ENCODE measurements around the gene TSPAN33. TPM values are rescaled to one million over a fixed set of nuclear protein-coding genes. Genes with fewer than 3 reads are reported as not detected.
"Not testable (repeated sequence)": the region's sequence is repeated elsewhere in the genome, so short reads cannot be mapped to it uniquely, and the experiment has no call there.

TSPAN33 gene
- total and polyA plus RNA-seq, 2 experiments from 2014 or later = 0.76 TPM; not detected in 1

DNA sequence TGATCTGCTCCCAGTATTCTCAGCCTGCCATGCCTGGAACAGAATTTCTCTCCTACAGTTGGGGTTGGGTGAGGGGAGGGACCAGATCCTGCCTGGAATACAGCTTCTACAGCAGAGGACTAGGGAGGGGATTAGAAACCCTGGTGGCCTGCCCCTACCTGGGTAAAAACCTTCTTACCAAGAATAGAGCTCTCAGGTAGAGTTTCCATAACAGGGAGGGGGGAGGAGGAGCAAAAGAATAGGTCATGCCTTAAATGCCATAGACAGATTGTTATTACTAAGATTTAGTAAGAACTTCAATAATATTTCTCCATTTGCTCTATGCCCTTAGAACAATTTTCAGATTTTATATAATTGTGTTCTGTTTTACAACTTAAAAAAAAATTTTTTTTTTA lies 33.5 kb upstream of the TSPAN33 start:
- no peaks in the 10 kb centered on the region for H3F3A ChIP-seq (ENCODE audit: insufficient read depth)
- H3K36me3 ChIP-seq (ENCODE audit: low read depth) = no peaks in the 10 kb centered on the region
- no peak overlapping the region for H3K4me3 ChIP-seq
- H3K79me2 ChIP-seq (ENCODE audit: insufficient read depth) = no peaks in the 10 kb centered on the region
- in situ Hi-C loops (cut with MboI) = no loop called here
- no peak for DNase-seq
- no peak overlapping the region for H3K27ac ChIP-seq
- H3K4me2 ChIP-seq (ENCODE audit: unreplicated experiment) = no peak overlapping the region
- H3K9me2 ChIP-seq (ENCODE audit: insufficient read depth) = no peaks in the 10 kb centered on the region
- no peaks in the 10 kb centered on the region for H3K4me1 ChIP-seq (ENCODE audit: insufficient read depth)
- peaks cover 14% of the 10 kb centered on the region for H3K27me3 ChIP-seq (replicated peaks; ENCODE audit: insufficient read depth)
- H3K9me3 ChIP-seq (ENCODE audit: low read depth) = no peaks in the 10 kb centered on the region
- H4K20me1 ChIP-seq (ENCODE audit: insufficient read depth) = no peaks in the 10 kb centered on the region
- TF ChIP-seq EZH2 (IDR thresholded peaks at IDR 0.05; ENCODE audit: insufficient read depth, poor library complexity, severe bottlenecking) (no peak), EZH2phosphoT487 (IDR thresholded peaks at IDR 0.05; ENCODE audit: insufficient read depth, low read depth) (no peak)
- H3K9ac ChIP-seq = no peak overlapping the region
- H2AFZ ChIP-seq = no peak overlapping the region

GRCh38 chr7:129115676-129116075 lies 28.8 kb upstream of the TSPAN33 start:
- Histone ChIP-seq H2AFZ (no peak overlapping the region), H3K4me2 (ENCODE audit: unreplicated experiment) (no peak overlapping the region), H3K27me3 (replicated peaks; ENCODE audit: insufficient read depth) (peaks cover 18% of the 10 kb centered on the region), H3K9ac (no peak overlapping the region), H3K36me3 (ENCODE audit: low read depth) (no peaks in the 10 kb centered on the region), H3K27ac (no peak overlapping the region), H4K20me1 (ENCODE audit: insufficient read depth) (no peaks in the 10 kb centered on the region), H3K9me3 (ENCODE audit: low read depth) (no peaks in the 10 kb centered on the region), H3K4me1 (ENCODE audit: insufficient read depth) (no peaks in the 10 kb centered on the region), H3K9me2 (ENCODE audit: insufficient read depth) (no peaks in the 10 kb centered on the region), H3F3A (ENCODE audit: insufficient read depth) (no peaks in the 10 kb centered on the region), H3K4me3 (no peak overlapping the region), H3K79me2 (ENCODE audit: insufficient read depth) (no peaks in the 10 kb centered on the region)
- TF ChIP-seq EZH2 (IDR thresholded peaks at IDR 0.05; ENCODE audit: insufficient read depth, poor library complexity, severe bottlenecking) (no peak), EZH2phosphoT487 (IDR thresholded peaks at IDR 0.05; ENCODE audit: insufficient read depth, low read depth) (no peak)
- no peak for DNase-seq
- in situ Hi-C loops (cut with MboI) = no loop called here

DNA sequence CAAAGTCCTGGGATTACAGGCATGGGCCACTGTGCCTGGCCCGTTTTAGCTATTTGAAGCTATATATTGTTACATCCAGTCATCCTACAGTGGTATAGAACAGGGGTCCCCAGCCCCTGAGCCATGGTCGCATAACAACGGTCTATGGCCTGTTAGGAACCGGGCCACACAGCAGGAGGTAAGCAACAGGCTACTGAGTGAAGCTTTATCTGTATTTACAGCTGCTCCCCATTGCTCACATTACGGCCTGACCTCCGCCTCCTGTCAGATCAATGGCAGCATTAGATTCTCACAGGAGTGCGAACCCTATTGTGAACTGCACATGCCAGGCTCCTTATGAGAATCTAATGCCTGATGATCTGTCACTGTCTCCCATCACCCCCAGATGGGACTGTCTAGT lies 26.3 kb upstream of the TSPAN33 start:
- DNase-seq = no peak
- Histone ChIP-seq H3K4me2 (ENCODE audit: unreplicated experiment) (no peak overlapping the region), H3K27ac (no peak overlapping the region), H3K4me3 (no peak overlapping the region), H2AFZ (no peak overlapping the region), H3F3A (ENCODE audit: insufficient read depth) (no peaks in the 10 kb centered on the region), H3K4me1 (ENCODE audit: insufficient read depth) (no peaks in the 10 kb centered on the region), H3K79me2 (ENCODE audit: insufficient read depth) (no peaks in the 10 kb centered on the region), H3K9me2 (ENCODE audit: insufficient read depth) (no peaks in the 10 kb centered on the region), H3K36me3 (ENCODE audit: low read depth) (no peaks in the 10 kb centered on the region), H3K9me3 (ENCODE audit: low read depth) (no peaks in the 10 kb centered on the region), H3K9ac (no peak overlapping the region), H4K20me1 (ENCODE audit: insufficient read depth) (no peaks in the 10 kb centered on the region), H3K27me3 (replicated peaks; ENCODE audit: insufficient read depth) (peaks cover 26% of the 10 kb centered on the region; the same call in 1 of the 2 replicates)
- 69 to 72% methylated on average over 7 of the region's 7 CpGs for WGBS, 2 experiments (ENCODE audit: low coverage in 1 of 2, low lambda C conversion rate in 2 of 2, missing lambda C conversion rate in 2 of 2)
- TF ChIP-seq EZH2 (IDR thresholded peaks at IDR 0.05; ENCODE audit: insufficient read depth, poor library complexity, severe bottlenecking) = no peak
- TF ChIP-seq EZH2phosphoT487 (IDR thresholded peaks at IDR 0.05; ENCODE audit: insufficient read depth, low read depth) = no peak
- in situ Hi-C loops (cut with MboI) = no loop called here

DNA sequence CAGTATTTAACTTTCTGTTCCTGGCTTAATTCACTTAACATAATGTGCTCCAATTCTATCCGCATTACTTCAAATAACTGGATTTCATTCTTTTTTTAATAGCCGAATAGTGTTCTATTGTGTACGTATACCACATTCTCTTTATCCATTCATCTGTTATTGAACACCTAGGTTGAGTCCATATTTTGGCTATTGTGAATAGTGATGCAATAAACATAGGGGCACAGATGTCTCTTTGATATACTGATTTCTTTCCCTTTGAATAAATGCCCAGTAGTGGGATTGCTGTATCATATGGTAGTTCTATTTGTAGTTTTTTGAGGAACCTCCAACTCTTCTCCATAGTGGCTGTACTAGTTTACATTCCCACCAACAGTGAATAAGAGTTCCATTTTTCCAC lies 25.5 kb upstream of the TSPAN33 start:
- H3F3A ChIP-seq (ENCODE audit: insufficient read depth) = no peaks in the 10 kb centered on the region
- no peaks in the 10 kb centered on the region for H3K9me2 ChIP-seq (ENCODE audit: insufficient read depth)

DNA sequence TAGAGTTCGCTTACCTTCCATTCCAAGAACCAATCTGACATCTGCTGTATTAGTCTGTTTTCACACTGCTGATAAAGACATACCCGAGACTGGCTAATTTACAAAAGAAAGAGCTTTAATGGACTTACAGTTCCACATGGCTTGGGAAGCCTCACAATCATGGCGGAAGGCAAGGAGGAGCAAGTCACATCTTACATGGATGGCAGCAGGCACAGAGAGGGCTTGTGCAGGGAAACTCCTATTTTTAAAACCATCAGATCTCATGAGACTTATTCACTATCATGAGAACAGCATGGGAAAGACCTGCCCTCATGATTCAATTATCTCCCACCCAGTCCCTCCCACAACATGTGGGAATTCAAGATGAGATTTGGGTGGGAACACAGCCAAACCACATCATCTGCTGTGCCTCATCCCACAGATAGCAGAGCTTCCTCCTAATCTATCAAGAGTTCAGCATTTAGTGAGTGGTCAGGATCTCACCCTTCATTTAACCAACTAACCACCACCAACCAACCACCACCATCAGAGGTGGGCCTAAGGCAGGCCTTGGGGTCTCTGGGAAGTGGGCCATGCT lies 22.9 kb upstream of the TSPAN33 start:
- H3K36me3 ChIP-seq (ENCODE audit: low read depth); H3F3A ChIP-seq (ENCODE audit: insufficient read depth); DNase-seq; in situ Hi-C loops (cut with MboI); H4K20me1 ChIP-seq (ENCODE audit: insufficient read depth); H3K9me2 ChIP-seq (ENCODE audit: insufficient read depth); H3K79me2 ChIP-seq (ENCODE audit: insufficient read depth); H3K9me3 ChIP-seq (ENCODE audit: low read depth); H3K27ac ChIP-seq; H3K4me1 ChIP-seq (ENCODE audit: insufficient read depth); H3K4me2 ChIP-seq (ENCODE audit: unreplicated experiment); H3K4me3 ChIP-seq; H2AFZ ChIP-seq; H3K9ac ChIP-seq: not testable (repeated sequence)
- WGBS, 2 experiments (ENCODE audit: low coverage in 1 of 2, low lambda C conversion rate in 2 of 2, missing lambda C conversion rate in 2 of 2) = 53 to 65% methylated on average over 3 of the region's 3 CpGs
- peaks cover 33% of the 10 kb centered on the region for H3K27me3 ChIP-seq (replicated peaks; ENCODE audit: insufficient read depth)

More for the DNA sequence above, 25.5 kb upstream of the TSPAN33 start:
- Histone ChIP-seq H3K79me2 (ENCODE audit: insufficient read depth) (no peaks in the 10 kb centered on the region), H3K4me1 (ENCODE audit: insufficient read depth) (no peaks in the 10 kb centered on the region), H4K20me1 (ENCODE audit: insufficient read depth) (no peaks in the 10 kb centered on the region), H3K4me3 (no peak overlapping the region), H3K27ac (no peak overlapping the region), H3K9ac (no peak overlapping the region), H2AFZ (no peak overlapping the region), H3K36me3 (ENCODE audit: low read depth) (no peaks in the 10 kb centered on the region), H3K4me2 (ENCODE audit: unreplicated experiment) (no peak overlapping the region), H3K27me3 (replicated peaks; ENCODE audit: insufficient read depth) (peaks cover 28% of the 10 kb centered on the region; the same call in 1 of the 2 replicates), H3K9me3 (ENCODE audit: low read depth) (no peaks in the 10 kb centered on the region)
- in situ Hi-C loops (cut with MboI) = no loop called here
- TF ChIP-seq EZH2 (IDR thresholded peaks at IDR 0.05; ENCODE audit: insufficient read depth, poor library complexity, severe bottlenecking) = no peak
- no peak for TF ChIP-seq EZH2phosphoT487 (IDR thresholded peaks at IDR 0.05; ENCODE audit: insufficient read depth, low read depth)
- WGBS, 2 experiments (ENCODE audit: low coverage in 1 of 2, low lambda C conversion rate in 2 of 2, missing lambda C conversion rate in 2 of 2) = 71 to 73% methylated on average over 3 of the region's 3 CpGs
- no peak for DNase-seq

All from GM23248 (cell line).